HG03521 (cell line): ENCODE data around the gene IRS2.

ENCODE experiments used
- ATAC-seq: cut with Tn5 transposase; IDR thresholded peaks from one replicate; pipeline ENCODE4 v1.9.1; 2021; ENCODE audit warnings: mild to moderate bottlenecking, moderate library complexity; ENCODE audit not compliant: unreplicated experiment

IRS2 gene

GRCh38 chr13:109782823-109783431, 3.5 kb downstream of the IRS2 start:
- ATAC-seq = no peak

DNA sequence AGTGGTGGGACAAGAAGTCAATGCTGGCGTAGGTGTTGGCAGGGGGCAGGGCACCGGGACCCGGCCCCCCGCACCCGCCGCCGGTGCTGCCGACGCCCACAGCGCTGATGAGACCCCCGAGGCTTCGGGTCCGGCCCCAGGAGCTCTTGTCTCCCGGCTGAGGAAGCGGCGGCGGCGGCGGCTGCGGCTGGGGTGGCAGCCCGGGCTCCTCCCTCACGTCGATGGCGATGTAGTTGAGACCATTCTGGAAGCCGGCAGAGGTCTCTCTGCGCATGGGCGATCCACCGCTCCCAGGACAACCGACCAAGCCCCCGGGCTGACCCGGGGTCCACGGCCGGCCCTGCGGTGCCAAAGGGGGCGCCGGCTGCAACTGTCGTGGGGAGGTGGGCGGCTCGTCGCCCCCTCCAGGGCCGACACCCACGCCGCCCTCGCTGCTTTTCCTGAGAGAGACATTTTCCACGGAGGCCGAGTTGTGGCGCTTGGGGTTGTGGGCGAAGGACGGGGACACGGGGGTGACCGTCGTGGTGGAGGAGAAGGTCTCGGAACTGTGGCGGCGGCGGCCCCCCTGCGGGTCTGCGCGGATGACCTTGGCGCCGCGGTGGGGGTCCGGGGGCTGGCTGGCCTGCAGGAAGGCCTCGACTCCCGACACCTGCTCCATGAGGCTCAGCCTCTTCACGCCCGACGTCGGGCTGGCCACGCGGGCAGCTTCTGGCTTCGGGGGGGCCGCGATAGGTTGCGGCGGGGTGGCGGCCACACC, 4.1 kb downstream of the IRS2 start:
- ATAC-seq = no peak

- ATAC-seq = no peak
Observed at GRCh38 chr13:109781384-109782065, 4.9 kb downstream of the IRS2 start.

GRCh38 chr13:109780845-109781383, 5.5 kb downstream of the IRS2 start:
- ATAC-seq = no peak

DNA sequence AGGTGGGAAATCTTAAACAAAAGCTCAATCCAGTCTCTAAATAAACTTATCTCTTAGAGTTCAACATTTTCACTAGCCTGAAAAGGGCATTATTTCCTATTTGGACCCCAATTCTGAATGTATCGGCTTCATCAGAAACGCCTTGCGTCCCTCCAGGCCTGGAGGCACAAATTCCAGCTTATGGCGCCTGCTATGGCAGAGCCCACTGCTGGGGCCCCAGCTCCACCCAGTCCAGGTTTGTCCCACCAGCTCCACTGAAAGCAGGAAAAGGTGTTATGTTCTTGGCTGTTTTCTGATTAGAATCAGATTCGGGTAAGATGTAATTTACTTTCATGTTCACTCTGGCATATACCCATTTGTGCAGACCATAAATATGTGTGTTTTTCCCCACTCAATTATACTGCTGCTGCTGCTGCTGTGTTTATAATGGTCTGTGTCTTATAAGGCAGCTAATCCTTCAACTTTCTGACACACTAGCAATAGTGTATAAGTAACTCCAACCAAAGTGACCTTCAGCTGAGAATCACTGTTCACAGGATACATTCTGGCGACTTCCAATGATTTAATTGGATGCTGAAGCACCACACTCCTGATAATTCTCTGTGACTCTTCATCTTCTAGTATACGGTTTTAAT, 6.4 kb downstream of the IRS2 start:
- ATAC-seq = no peak

GRCh38 chr13:109779074-109779473, 7.3 kb downstream of the IRS2 start:
- no peak for ATAC-seq

DNA sequence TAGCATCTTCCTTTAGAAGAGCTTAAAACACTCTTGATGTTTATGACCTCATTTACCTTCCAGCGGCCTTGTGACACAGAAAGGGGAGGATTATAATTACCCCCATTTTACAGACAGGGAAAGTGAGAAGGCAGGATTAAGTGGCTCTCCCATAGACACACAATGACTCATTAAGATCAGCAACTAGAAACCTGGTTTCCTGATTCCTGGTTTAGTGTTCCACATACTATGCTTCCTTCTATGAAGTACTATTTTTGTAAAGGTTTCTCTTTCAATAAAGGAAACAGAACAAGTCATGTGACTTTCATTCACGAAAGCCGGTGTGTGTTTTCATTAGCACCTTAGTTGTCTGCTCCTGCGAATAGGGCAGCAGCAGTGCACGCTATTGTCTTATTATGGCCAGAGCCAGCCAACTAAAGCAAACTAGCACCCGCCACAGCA, 8.3 kb downstream of the IRS2 start:
- no peak for ATAC-seq

DNA sequence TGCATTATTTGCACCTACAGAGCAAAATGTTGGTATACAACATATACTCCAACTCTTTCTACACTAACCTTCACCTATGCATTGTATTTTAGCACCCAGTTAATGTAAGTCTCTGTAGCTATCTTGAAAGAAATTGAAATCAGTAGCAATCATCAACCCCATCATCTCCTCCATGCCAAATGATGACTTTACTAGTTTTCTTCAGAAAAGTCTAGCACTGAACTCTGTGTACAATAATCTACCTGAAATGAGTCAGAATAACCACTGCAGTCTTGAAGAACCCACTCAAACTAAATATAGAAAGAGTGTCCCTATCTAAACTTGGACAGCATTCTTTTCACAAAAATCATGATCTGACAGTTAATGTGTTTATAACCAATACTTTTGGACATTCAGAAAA, 9.8 kb downstream of the IRS2 start:
- no peak for ATAC-seq

GRCh38 chr13:109773786-109774185, 12.6 kb downstream of the IRS2 start:
- ATAC-seq = no peak

GRCh38 chr13:109773276-109773675, 13.1 kb downstream of the IRS2 start:
- no peak for ATAC-seq

DNA sequence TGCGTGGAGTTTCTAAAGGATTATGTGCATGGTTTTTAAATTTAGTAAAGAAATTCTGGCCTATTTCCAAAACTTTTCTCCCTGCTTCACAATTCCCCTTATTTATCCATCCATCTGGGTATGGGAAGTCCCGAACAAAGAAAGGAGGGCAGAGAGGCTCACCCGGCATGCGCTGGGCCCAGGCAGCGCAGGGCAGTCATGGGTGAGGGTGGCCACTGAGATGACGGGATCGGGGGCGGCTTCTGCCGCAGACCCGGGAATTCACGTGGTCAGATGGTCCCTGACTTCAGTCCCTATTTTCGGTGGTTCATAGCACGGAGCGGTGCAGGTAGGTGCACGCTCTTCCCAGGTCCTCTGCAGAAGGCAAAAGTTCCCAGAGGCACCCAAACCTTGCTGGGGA, 14.5 kb downstream of the IRS2 start:
- ATAC-seq = no peak

DNA sequence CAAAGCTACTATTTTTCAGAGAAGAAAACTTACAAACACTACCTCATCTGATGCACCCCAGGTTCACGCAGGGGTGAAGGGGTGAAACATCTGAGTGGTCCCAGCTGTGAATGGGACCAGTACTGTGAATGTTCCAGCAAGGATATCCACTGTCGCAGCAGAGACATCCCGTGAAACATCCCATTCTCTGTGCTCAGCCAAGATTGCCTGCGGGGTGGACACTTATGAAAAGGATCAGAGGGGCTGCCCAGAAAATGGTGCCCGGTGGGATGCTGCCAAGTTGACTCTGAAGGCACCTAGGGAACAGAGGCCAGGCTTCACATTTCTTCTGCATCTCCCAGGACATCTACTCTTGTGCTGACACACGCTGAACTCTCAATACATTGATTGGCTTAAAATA, 15.9 kb downstream of the IRS2 start:
- no peak for ATAC-seq

GRCh38 chr13:109769921-109770320, 16.5 kb downstream of the IRS2 start:
- ATAC-seq = no peak

GRCh38 chr13:109769275-109769674, 17.1 kb downstream of the IRS2 start:
- ATAC-seq = no peak

- no peak for ATAC-seq
Observed at GRCh38 chr13:109768616-109769015, 17.8 kb downstream of the IRS2 start.

DNA sequence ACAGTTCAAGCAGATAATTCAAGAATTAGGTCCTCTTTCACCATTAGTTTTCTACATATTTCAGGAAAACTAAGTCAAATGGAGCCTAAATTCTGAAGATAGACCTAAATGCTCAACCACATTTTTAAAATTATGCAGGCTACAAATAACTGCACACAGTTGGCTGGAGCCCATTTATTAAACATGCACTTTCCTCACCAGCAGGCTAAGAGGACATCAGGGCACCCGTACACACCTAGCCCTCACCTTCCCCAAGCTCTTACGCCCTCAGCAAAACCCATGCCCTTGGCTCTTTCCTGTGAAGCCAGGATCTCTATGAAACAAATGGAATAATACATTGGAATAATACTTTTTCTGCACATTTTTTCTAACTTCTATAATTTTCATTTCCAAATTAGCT, 18.2 kb downstream of the IRS2 start:
- ATAC-seq = no peak

GRCh38 chr13:109767023-109767422, 19.4 kb downstream of the IRS2 start:
- ATAC-seq = no peak

- no peak for ATAC-seq
Observed at GRCh38 chr13:109764470-109765291, 21.7 kb downstream of the IRS2 start.

DNA sequence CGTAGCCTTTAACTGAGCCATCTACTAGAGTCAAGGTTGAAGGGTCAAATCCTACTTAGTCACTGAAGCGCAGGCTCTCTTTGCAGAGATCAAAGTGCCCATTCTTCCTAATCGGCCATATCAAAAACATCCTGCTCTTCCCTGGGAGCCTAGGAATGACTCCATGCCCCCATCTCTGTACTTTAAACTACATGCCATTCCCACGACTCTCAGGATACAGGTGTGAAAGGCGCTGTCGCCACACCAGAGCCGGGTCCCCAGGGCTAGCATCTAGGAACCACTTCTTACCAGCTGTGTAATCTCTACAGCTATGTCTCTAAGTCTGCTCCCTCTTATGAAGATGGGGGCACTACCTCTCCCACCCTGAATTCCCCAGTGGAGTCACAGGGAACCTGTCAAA, 22.3 kb downstream of the IRS2 start:
- no peak for ATAC-seq

- no peak for ATAC-seq
Observed at GRCh38 chr13:109762791-109763190, 23.6 kb downstream of the IRS2 start.

- ATAC-seq = no peak
Observed at GRCh38 chr13:109761695-109762094, 24.7 kb downstream of the IRS2 start.
